ENCODE data around the gene LCOR. TPM values are rescaled to one million over a fixed set of nuclear protein-coding genes. Genes with fewer than 3 reads are reported as not detected.
A peak's percentile ranks its signal among the peaks of the same experiment; 100 is the strongest.

LCOR gene
- total RNA-seq, 1 donor from 2014 or later: 29.4 TPM

DNA sequence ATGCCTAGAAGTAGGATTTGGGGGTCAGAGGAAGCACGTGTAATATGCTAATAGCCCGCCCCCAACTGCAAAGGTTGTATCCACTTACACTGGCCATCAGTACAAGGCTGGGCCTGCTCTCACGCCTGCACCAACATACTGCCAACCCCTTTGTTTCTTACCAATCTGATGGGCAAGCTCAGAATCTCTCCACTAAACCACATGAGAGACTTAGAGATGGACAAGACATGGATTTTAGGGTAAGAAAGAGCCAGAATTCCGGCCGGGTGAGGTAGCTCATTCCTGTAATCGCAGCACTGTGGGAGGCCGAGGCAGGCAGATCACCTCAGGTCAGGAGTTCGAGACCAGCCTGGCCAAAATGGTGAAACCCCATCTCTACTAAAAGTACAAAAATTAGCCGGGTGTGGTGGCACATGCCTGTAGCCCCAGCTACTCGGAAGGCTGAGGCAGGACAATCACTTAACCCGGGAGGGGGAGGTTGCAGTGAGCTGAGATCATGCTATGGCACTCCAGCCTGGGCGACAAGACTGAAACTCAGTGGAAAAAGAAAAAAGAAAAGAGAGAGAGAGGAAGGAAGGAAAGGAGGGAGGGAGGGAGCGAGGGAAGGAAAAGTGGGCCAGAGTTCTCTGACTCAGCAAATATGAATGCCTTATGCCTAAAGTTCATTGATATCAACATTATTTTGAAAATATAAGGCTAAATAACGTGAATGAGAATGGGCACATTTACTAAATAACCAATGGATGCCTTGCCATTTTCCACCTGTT lies 191.5 kb downstream of the LCOR start:
- peaks cover 5% of the 10 kb centered on the region for H3K9me3 Mint-ChIP-seq (ENCODE audit: low read depth)
- no peaks in the 10 kb centered on the region for H3K36me3 Mint-ChIP-seq (ENCODE audit: low read depth)
- H3K27me3 Mint-ChIP-seq (ENCODE audit: low read depth): peaks cover 3% of the 10 kb centered on the region
- peaks cover 46% of the 10 kb centered on the region for H3K4me1 Mint-ChIP-seq (ENCODE audit: low read depth)
- H3K4me3 Mint-ChIP-seq (ENCODE audit: unreplicated experiment): peak overlapping the region; percentile 9
- TF ChIP-seq, protein P1, sequence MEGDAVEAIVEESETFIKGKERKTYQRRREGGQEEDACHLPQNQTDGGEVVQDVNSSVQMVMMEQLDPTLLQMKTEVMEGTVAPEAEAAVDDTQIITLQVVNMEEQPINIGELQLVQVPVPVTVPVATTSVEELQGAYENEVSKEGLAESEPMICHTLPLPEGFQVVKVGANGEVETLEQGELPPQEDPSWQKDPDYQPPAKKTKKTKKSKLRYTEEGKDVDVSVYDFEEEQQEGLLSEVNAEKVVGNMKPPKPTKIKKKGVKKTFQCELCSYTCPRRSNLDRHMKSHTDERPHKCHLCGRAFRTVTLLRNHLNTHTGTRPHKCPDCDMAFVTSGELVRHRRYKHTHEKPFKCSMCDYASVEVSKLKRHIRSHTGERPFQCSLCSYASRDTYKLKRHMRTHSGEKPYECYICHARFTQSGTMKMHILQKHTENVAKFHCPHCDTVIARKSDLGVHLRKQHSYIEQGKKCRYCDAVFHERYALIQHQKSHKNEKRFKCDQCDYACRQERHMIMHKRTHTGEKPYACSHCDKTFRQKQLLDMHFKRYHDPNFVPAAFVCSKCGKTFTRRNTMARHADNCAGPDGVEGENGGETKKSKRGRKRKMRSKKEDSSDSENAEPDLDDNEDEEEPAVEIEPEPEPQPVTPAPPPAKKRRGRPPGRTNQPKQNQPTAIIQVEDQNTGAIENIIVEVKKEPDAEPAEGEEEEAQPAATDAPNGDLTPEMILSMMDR (IDR thresholded peaks at IDR 0.05): no peak
- DNase-seq (ENCODE audit: low spot score): peak; percentile 48
- H3K27ac Mint-ChIP-seq (ENCODE audit: unreplicated experiment): peak overlapping the region; percentile 98

DNA sequence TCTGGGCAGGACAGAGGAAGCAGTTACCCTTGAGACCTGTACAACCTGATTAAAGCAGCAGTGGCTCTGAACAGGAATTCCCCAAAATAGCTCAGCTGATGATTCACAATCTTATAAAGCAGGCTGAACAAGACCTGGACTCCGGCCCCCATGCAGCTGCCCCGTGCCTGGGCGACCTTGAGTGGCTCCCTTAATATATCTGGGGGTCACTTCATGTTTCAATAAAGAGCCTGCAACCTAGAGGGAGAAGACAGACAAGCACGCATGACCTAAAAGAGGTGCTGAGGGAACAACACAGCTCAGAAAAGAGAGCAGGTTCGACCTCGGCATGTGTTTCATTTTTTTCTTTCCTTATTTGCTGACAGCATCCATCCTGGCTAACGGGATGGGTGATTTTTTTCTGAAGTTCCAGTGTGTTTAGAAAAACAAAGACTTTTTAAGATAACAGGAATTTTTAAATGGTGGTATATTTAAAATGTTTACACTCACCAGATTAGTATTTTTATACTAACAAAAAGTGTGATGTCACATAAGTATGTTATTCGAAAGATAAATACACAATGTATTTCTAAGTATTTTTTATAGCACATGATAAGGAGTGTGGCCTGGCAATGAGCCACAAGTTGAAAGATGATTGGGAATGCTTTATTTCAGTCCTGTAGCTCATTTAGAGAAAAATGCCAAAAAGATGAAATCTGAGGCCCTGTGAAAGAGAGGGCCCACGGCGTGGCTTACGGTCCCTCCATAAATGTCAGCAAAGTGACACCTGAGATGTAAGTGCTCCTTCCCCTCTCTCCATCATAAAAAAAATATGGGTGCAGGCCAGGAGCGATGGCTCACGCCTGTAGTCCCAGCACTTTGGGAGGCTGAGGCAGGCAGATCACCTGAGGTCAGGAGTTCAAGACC lies 192.3 kb downstream of the LCOR start:
- H3K4me3 Mint-ChIP-seq (ENCODE audit: unreplicated experiment): peak overlapping the region; percentile 42
- peak overlapping the region; percentile 98 for H3K27ac Mint-ChIP-seq (ENCODE audit: unreplicated experiment)
- peaks cover 46% of the 10 kb centered on the region for H3K4me1 Mint-ChIP-seq (ENCODE audit: low read depth)
- H3K27me3 Mint-ChIP-seq (ENCODE audit: low read depth): peaks cover 3% of the 10 kb centered on the region
- H3K9me3 Mint-ChIP-seq (ENCODE audit: low read depth): peaks cover 5% of the 10 kb centered on the region
- DNase-seq (ENCODE audit: low spot score): peak; percentile 38
- H3K36me3 Mint-ChIP-seq (ENCODE audit: low read depth): no peaks in the 10 kb centered on the region
- TF ChIP-seq, protein P1 (IDR thresholded peaks at IDR 0.05): no peak

DNA sequence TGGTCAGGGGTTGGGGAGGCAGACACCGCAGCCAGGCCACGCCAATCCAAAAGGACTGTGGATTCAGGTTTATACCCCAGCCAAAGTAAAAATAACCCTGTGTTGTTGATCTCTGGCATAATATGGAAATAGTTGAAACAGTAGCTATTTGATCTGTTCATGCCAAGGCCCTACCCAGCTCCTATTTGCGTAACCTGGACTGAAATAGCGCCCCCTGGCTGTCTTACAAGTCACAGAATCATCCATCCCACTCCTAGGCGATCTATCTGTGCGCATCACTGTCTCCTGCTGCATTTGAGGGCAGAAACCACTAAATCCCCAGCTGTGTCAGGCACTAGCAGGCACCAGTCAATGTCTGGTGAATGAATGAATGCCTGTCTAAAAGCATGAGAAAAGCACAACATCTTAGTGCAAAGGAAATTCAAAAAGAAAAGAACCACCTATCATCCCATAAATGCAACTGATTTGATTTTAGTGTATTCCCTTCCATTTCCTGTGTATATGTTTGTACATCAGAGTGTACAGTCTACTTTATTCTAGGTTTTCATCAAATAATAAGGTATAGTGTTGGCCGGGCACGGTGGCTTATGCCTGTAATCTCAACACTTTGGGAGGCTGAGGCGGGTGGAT lies 193.6 kb downstream of the LCOR start:
- DNase-seq (ENCODE audit: low spot score): no peak
- Mint-ChIP-seq H3K9me3 (ENCODE audit: low read depth) (peaks cover 5% of the 10 kb centered on the region), H3K27ac (ENCODE audit: unreplicated experiment) (no peak overlapping the region), H3K4me3 (ENCODE audit: unreplicated experiment) (no peak overlapping the region), H3K36me3 (ENCODE audit: low read depth) (no peaks in the 10 kb centered on the region), H3K4me1 (ENCODE audit: low read depth) (peaks cover 37% of the 10 kb centered on the region), H3K27me3 (ENCODE audit: low read depth) (peaks cover 11% of the 10 kb centered on the region)
- TF ChIP-seq, protein P1 (IDR thresholded peaks at IDR 0.05): peak; percentile 79

DNA sequence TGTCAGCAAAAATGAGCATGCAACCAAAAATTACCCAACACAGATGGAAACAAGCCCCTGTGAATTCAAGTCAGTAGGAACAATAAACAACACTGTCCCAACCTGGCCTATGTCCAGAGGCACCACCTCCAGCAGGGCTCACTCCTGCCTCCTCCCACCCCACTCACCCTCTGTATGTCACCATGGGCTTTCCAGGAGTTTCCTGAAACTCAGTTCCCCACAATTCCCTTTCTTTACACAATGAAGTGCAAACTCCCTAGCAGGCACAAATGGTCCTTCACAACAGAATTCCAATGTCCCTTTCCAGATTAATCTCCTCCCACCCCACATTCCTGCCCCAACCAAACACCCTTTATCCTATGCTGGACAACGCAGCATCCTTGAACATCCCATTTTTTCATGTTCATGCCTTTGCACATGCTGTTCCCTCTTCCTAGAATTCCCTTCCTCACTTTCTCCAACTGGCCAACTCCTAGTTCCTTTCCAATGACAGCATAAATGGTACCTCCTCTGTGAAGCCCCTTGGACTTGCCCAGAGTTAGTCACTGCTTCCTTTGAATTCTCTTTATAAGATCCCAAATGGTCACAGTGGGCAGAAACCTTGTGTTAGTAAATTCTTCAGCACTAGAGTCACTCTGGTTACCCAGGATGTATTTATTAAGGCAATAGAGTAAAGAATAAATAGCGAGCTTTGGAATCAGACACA lies 196.2 kb downstream of the LCOR start:
- H3K27me3 Mint-ChIP-seq (ENCODE audit: low read depth): peaks cover 19% of the 10 kb centered on the region
- TF ChIP-seq, protein P1 (IDR thresholded peaks at IDR 0.05): no peak
- peaks cover 5% of the 10 kb centered on the region for H3K9me3 Mint-ChIP-seq (ENCODE audit: low read depth)
- DNase-seq (ENCODE audit: low spot score): no peak
- H3K27ac Mint-ChIP-seq (ENCODE audit: unreplicated experiment): no peak overlapping the region
- H3K4me3 Mint-ChIP-seq (ENCODE audit: unreplicated experiment): no peak overlapping the region
- H3K4me1 Mint-ChIP-seq (ENCODE audit: low read depth): peaks cover 23% of the 10 kb centered on the region
- H3K36me3 Mint-ChIP-seq (ENCODE audit: low read depth): no peaks in the 10 kb centered on the region
